GM12891 (cell line): ENCODE results near the gene ELL.

Experiments used
- PAX5 ChIP-seq: IDR thresholded peaks from 2 replicates; pipeline ENCODE4 v1.6.1; 2011; ENCODE audit warnings: low read length, moderate library complexity, mild to moderate bottlenecking; ENCODE audit not compliant: insufficient read depth, severe bottlenecking
- POLR2A ChIP-seq: IDR thresholded peaks from 2 replicates; pipeline ENCODE4 v1.6.1; 2011; ENCODE audit warnings: low read depth, low read length, control low read depth
- POLR2AphosphoS5 ChIP-seq: IDR thresholded peaks from 2 replicates; pipeline ENCODE4 v1.6.1; 2011; ENCODE audit warnings: low read depth, low read length, control low read depth
- POU2F2 ChIP-seq: IDR thresholded peaks from 2 replicates; pipeline ENCODE4 v1.6.1; 2011; ENCODE audit warnings: low read depth, mild to moderate bottlenecking, control low read depth, low read length, moderate library complexity
- SPI1 ChIP-seq: IDR thresholded peaks from 2 replicates; pipeline ENCODE4 v1.6.1; 2011; ENCODE audit warnings: low read depth, low read length, control low read depth

- no peak for TF ChIP-seq POLR2AphosphoS5
- TF ChIP-seq POU2F2, result no peak
- no peak for TF ChIP-seq POLR2A
- TF ChIP-seq SPI1, result no peak
- no peak for TF ChIP-seq PAX5
These were observed 105.1 kb downstream of the ELL start for GRCh38 chr19:18416778-18417249.
